Activated CD8-positive, alpha-beta T cell treated with anti-CD3 and anti-CD28 coated beads for 36 hours (primary cell): ENCODE results near the gene CACNA1E. TPM values are rescaled to one million over a fixed set of nuclear protein-coding genes. Genes with fewer than 3 reads are reported as not detected.

Experiments
- ATAC-seq: fragments of 200-7000 bp; cut with Tn5 transposase; one replicate; pipeline ENCODE4 v1.10.0; 2021; ENCODE audit warnings: mild to moderate bottlenecking, moderate library complexity
- CTCF ChIA-PET: fragments of 350-600 bp; sonication (Branson Sonifier 250); formaldehyde crosslinking; loops from one replicate; lab custom pipeline; 2021; ENCODE audit warnings: antibody characterized with exemption; lab: Charles Lee
- POLR2A ChIA-PET: fragments of 350-600 bp; sonication (Branson Sonifier 250); formaldehyde crosslinking; loops from one replicate; lab custom pipeline; 2021; ENCODE audit warnings: antibody characterized with exemption; lab: Charles Lee
- DNase-seq: peaks from one replicate; pipeline ENCODE4 v3.0.0-alpha.2; 2020
- H3K27ac Mint-ChIP-seq: one replicate; pipeline ENCODE4 v1.8.0; 2021; ENCODE audit warnings: mild to moderate bottlenecking, mixed read lengths
- H3K27me3 Mint-ChIP-seq: one replicate; pipeline ENCODE4 v1.8.0; 2021; ENCODE audit warnings: mixed read lengths
- H3K36me3 Mint-ChIP-seq: one replicate; pipeline ENCODE4 v1.8.0; 2021; ENCODE audit warnings: low read depth, mixed read lengths
- H3K4me1 Mint-ChIP-seq: one replicate; pipeline ENCODE4 v1.8.0; 2021; ENCODE audit warnings: low read depth, mixed read lengths
- H3K4me3 Mint-ChIP-seq: one replicate; pipeline ENCODE4 v1.8.0; 2021; ENCODE audit warnings: mild to moderate bottlenecking, moderate library complexity, mixed read lengths
- H3K9me3 Mint-ChIP-seq: one replicate; pipeline ENCODE4 v1.8.0; 2021; ENCODE audit warnings: mixed read lengths
- CTCF ChIP-seq: fragments of 200-600 bp; IDR thresholded peaks from one replicate; pipeline ENCODE4 v1.8.0; 2022; ENCODE audit warnings: antibody characterized with exemption, mild to moderate bottlenecking
- intact Hi-C: fragments of 100-400 bp; cut with micrococcal nuclease; formaldehyde crosslinking; loops from one replicate; pipeline ENCODE4 v1.10.0; 2022
- total RNA-seq, 2 experiments: library from RNA; stranded (reverse); gene quantifications; one replicate each; pipeline ENCODE4 v1.2.3, GENCODE V29; 2021

Gene CACNA1E
- total RNA-seq, 2 experiments from 2014 or later = not detected

GRCh38 chr1:181556631-181557030 lies 73.3 kb downstream of the CACNA1E start:
- TF ChIP-seq CTCF = no peak
- intact Hi-C loops = no loop called here
- ATAC-seq (no peak), DNase-seq (no peak)
- H3K27me3 Mint-ChIP-seq = peaks cover 10% of the 10 kb centered on the region
- no peaks in the 10 kb centered on the region for H3K4me1 Mint-ChIP-seq
- ChIA-PET CTCF (no interaction called here), POLR2A (no interaction called here)
- no peaks in the 10 kb centered on the region for H3K9me3 Mint-ChIP-seq
- H3K36me3 Mint-ChIP-seq = no peaks in the 10 kb centered on the region
- no peak overlapping the region for H3K4me3 Mint-ChIP-seq
- no peak overlapping the region for H3K27ac Mint-ChIP-seq

GRCh38 chr1:181557313-181557712 lies 74.0 kb downstream of the CACNA1E start:
- Mint-ChIP-seq H3K4me1 (no peaks in the 10 kb centered on the region), H3K27me3 (peaks cover 8% of the 10 kb centered on the region), H3K36me3 (no peaks in the 10 kb centered on the region), H3K4me3 (no peak overlapping the region), H3K9me3 (no peaks in the 10 kb centered on the region), H3K27ac (no peak overlapping the region)
- DNase-seq = no peak
- no peak for TF ChIP-seq CTCF
- POLR2A ChIA-PET = no interaction called here
- intact Hi-C loops = no loop called here
- ATAC-seq = no peak
- CTCF ChIA-PET = no interaction called here

GRCh38 chr1:181558416-181558815 lies 75.1 kb downstream of the CACNA1E start:
- Mint-ChIP-seq H3K27me3 (peaks cover 7% of the 10 kb centered on the region), H3K4me3 (no peak overlapping the region), H3K36me3 (no peaks in the 10 kb centered on the region), H3K9me3 (no peaks in the 10 kb centered on the region), H3K27ac (no peak overlapping the region), H3K4me1 (no peaks in the 10 kb centered on the region)
- ChIA-PET POLR2A (no interaction called here), CTCF (no interaction called here)
- TF ChIP-seq CTCF = no peak
- no peak for DNase-seq
- intact Hi-C loops = no loop called here
- ATAC-seq = no peak

GRCh38 chr1:181559142-181559541 lies 75.8 kb downstream of the CACNA1E start:
- Mint-ChIP-seq H3K36me3 (no peaks in the 10 kb centered on the region), H3K4me1 (no peaks in the 10 kb centered on the region), H3K4me3 (no peak overlapping the region), H3K27me3 (peaks cover 4% of the 10 kb centered on the region), H3K9me3 (no peaks in the 10 kb centered on the region), H3K27ac (no peak overlapping the region)
- intact Hi-C loops = no loop called here
- TF ChIP-seq CTCF = no peak
- CTCF ChIA-PET = interaction anchor here (0.9 kb wide), 1 partner anchor 522 kb away, joined by 3 read pairs; no protein-coding TSS in a partner anchor
- ATAC-seq (no peak), DNase-seq (no peak)
- POLR2A ChIA-PET = no interaction called here

DNA sequence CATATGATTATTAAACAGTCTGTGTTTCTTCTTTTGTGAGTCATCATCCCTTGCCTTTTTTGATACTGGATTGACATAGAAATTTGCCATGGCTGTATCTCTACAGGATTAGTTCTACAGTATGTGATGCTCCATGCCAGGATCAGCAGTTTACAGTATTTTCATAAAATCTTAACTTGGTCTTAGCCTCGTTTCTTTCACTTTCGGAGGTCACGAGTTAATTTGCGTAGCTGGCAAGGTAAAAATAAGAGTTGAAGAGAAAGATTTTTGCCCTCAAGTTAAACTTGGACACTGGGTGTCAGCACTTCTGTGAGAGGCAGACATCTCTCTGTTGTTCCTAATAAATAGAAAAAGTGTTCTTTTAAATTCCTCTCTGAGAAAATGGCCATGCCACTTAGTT lies 79.1 kb downstream of the CACNA1E start:
- DNase-seq (no peak), ATAC-seq (no peak)
- H3K36me3 Mint-ChIP-seq = no peaks in the 10 kb centered on the region
- intact Hi-C loops = no loop called here
- H3K27ac Mint-ChIP-seq = no peak overlapping the region
- H3K4me3 Mint-ChIP-seq = no peak overlapping the region
- H3K27me3 Mint-ChIP-seq = peaks cover 13% of the 10 kb centered on the region
- CTCF ChIA-PET = no interaction called here
- no peaks in the 10 kb centered on the region for H3K4me1 Mint-ChIP-seq
- POLR2A ChIA-PET = no interaction called here
- no peaks in the 10 kb centered on the region for H3K9me3 Mint-ChIP-seq
- no peak for TF ChIP-seq CTCF
